GM10248 (cell line): Measurements from ENCODE around the gene KCTD10.

Experiments
- CTCF ChIA-PET: fragments of 300-600 bp; sonication (Branson Sonifier 250); formaldehyde crosslinking; extraction: SDS; loops from one replicate; lab custom pipeline; 2021; ENCODE audit warnings: antibody characterized with exemption; lab: Yijun Ruan, JAX
- POLR2A ChIA-PET: fragments of 350-650 bp; sonication (Branson Sonifier 250); formaldehyde crosslinking; extraction: SDS; loops from one replicate; lab custom pipeline; 2020; ENCODE audit warnings: antibody characterized with exemption; lab: Yijun Ruan, JAX
- DNase-seq: peaks from one replicate; pipeline ENCODE4 v3.0.0; 2012; ENCODE audit errors: extremely low spot score
- CTCF ChIP-seq: IDR thresholded peaks from 2 replicates; pipeline ENCODE4 v1.5.1; 2012; ENCODE audit warnings: mild to moderate bottlenecking, low read depth; ENCODE audit errors: extremely low read depth, missing control alignments, control extremely low read depth

The KCTD10 gene

GRCh38 chr12:109500406-109501185 lies 23.5 kb upstream of the KCTD10 start:
- CTCF ChIA-PET = interaction anchor here (0.8 to 1.0 kb wide), 2 partner anchors 18 to 23 kb away, joined by 3 read pairs; partner anchors contain the start of genes KCTD10 and UBE3B
- no peak for TF ChIP-seq CTCF
- no peak for DNase-seq
- POLR2A ChIA-PET = no interaction called here

GRCh38 chr12:109497675-109498074 lies 20.6 kb upstream of the KCTD10 start:
- no peak for TF ChIP-seq CTCF
- ChIA-PET CTCF (no interaction called here), POLR2A (no interaction called here)
- no peak for DNase-seq

- POLR2A ChIA-PET = no interaction called here
Observed at GRCh38 chr12:109496306-109496705, 19.2 kb upstream of the KCTD10 start.

DNA sequence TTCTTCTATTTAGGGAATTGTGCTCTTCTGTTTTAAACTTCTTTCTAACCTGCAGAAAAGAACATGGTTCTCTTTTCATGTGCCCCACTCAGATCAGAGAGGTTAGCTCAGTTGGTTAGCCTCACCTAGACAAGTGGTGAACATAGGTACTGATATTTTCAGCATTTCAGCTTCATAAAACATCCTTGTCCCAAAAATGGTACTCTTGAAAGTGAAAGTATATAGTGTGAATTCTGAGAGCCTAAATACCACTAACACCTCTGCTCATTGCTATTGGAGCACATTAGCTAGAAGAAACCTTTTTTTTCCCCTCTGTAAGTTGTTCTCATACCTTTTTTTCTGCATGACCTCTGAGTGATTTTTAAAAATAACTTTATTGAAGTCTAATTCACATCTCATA lies 17.9 kb upstream of the KCTD10 start:
- DNase-seq = no peak
- ChIA-PET CTCF (interaction anchor here (1.7 to 2.1 kb wide), 2 partner anchors 18 to 67 kb away, joined by 4 to 7 read pairs; partner anchors contain the start of genes KCTD10 and UBE3B), POLR2A (no interaction called here)
- TF ChIP-seq CTCF = no peak

More at GRCh38 chr12:109496306-109496705, 19.2 kb upstream of the KCTD10 start:
- CTCF ChIA-PET = no interaction called here
- TF ChIP-seq CTCF = no peak
- DNase-seq = no peak

GRCh38 chr12:109494348-109494881 lies 17.3 kb upstream of the KCTD10 start:
- ChIA-PET POLR2A (no interaction called here), CTCF (interaction anchor here (1.3 to 2.1 kb wide), 4 partner anchors 11 to 66 kb away, joined by 3 to 7 read pairs (median 4); partner anchors contain the start of genes KCTD10 and UBE3B)
- no peak for TF ChIP-seq CTCF
- DNase-seq = no peak

GRCh38 chr12:109493938-109494337 lies 16.8 kb upstream of the KCTD10 start:
- CTCF ChIA-PET = interaction anchor here (1.3 to 2.1 kb wide), 4 partner anchors 12 to 66 kb away, joined by 3 to 7 read pairs (median 4); partner anchors contain the start of genes KCTD10 and UBE3B
- POLR2A ChIA-PET = no interaction called here
- DNase-seq = no peak
- TF ChIP-seq CTCF = no peak
